Neuron (in vitro differentiated cells): ENCODE measurements around the gene TBC1D8.
"Not testable (repeated sequence)": the region's sequence is repeated elsewhere in the genome, so short reads cannot be mapped to it uniquely, and the experiment has no call there.

Experiments
- H2AFZ ChIP-seq: one replicate; pipeline ENCODE4 v1.6.1; 2013; ENCODE audit warnings: low read depth, mild to moderate bottlenecking, inconsistent platforms, low read length, moderate library complexity
- H3K27me3 ChIP-seq: one replicate; pipeline ENCODE4 v1.6.1; 2013; ENCODE audit warnings: low read length; ENCODE audit not compliant: insufficient read depth
- H3K36me3 ChIP-seq: one replicate; pipeline ENCODE4 v1.6.1; 2013; ENCODE audit warnings: low read length; ENCODE audit not compliant: insufficient read depth
- H3K4me1 ChIP-seq: one replicate; pipeline ENCODE4 v1.6.1; 2013; ENCODE audit warnings: low read length; ENCODE audit not compliant: insufficient read depth
- H3K4me3 ChIP-seq: 2 replicates; pipeline ENCODE4 v1.5.1; 2013; ENCODE audit warnings: mild to moderate bottlenecking, low read length, moderate library complexity
- H3K9me3 ChIP-seq: one replicate; pipeline ENCODE4 v1.6.1; 2013; ENCODE audit warnings: low read length

Gene TBC1D8

GRCh38 chr2:101081375-101081907 is 69.7 kb downstream of the TBC1D8 start:
- Histone ChIP-seq H3K27me3 (no peaks in the 10 kb centered on the region), H3K4me3 (no peak overlapping the region), H2AFZ (no peak overlapping the region), H3K36me3 (no peaks in the 10 kb centered on the region), H3K9me3 (no peaks in the 10 kb centered on the region), H3K4me1 (no peaks in the 10 kb centered on the region)

- Histone ChIP-seq H3K36me3 (no peaks in the 10 kb centered on the region), H3K4me1 (no peaks in the 10 kb centered on the region), H3K4me3 (no peak overlapping the region), H3K9me3 (no peaks in the 10 kb centered on the region), H3K27me3 (no peaks in the 10 kb centered on the region), H2AFZ (no peak overlapping the region)
Measured at GRCh38 chr2:101080211-101081068, 70.7 kb downstream of the TBC1D8 start.

- Histone ChIP-seq H3K36me3 (no peaks in the 10 kb centered on the region), H3K4me3 (no peak overlapping the region), H3K9me3 (no peaks in the 10 kb centered on the region)
Measured at GRCh38 chr2:101076581-101076980, 74.6 kb downstream of the TBC1D8 start.

GRCh38 chr2:101064868-101065549 is 86.2 kb downstream of the TBC1D8 start:
- no peak overlapping the region for H2AFZ ChIP-seq
- H3K4me1 ChIP-seq: peaks cover 5% of the 10 kb centered on the region
- H3K9me3 ChIP-seq: no peaks in the 10 kb centered on the region
- H3K27me3 ChIP-seq: no peaks in the 10 kb centered on the region
- H3K4me3 ChIP-seq: no peak overlapping the region
- H3K36me3 ChIP-seq: no peaks in the 10 kb centered on the region

More at GRCh38 chr2:101076581-101076980, 74.6 kb downstream of the TBC1D8 start:
- Histone ChIP-seq H3K4me1 (no peaks in the 10 kb centered on the region), H2AFZ (no peak overlapping the region), H3K27me3 (no peaks in the 10 kb centered on the region)

- Histone ChIP-seq H3K27me3 (no peaks in the 10 kb centered on the region), H2AFZ (no peak overlapping the region), H3K36me3 (no peaks in the 10 kb centered on the region), H3K9me3 (no peaks in the 10 kb centered on the region), H3K4me3 (no peak overlapping the region), H3K4me1 (peaks cover 5% of the 10 kb centered on the region)
Measured at GRCh38 chr2:101064505-101064867, 86.7 kb downstream of the TBC1D8 start.

- no peaks in the 10 kb centered on the region for H3K36me3 ChIP-seq
- peaks cover 5% of the 10 kb centered on the region for H3K4me1 ChIP-seq
- no peak overlapping the region for H3K4me3 ChIP-seq
- no peaks in the 10 kb centered on the region for H3K27me3 ChIP-seq
- H3K9me3 ChIP-seq: no peaks in the 10 kb centered on the region
- H2AFZ ChIP-seq: no peak overlapping the region
Measured at GRCh38 chr2:101064125-101064502, 87.1 kb downstream of the TBC1D8 start.

- peaks cover 5% of the 10 kb centered on the region for H3K4me1 ChIP-seq
- H3K4me3 ChIP-seq: no peak overlapping the region
- no peaks in the 10 kb centered on the region for H3K36me3 ChIP-seq
- no peaks in the 10 kb centered on the region for H3K27me3 ChIP-seq
- no peaks in the 10 kb centered on the region for H3K9me3 ChIP-seq
- no peak overlapping the region for H2AFZ ChIP-seq
Measured at GRCh38 chr2:101063352-101064124, 87.6 kb downstream of the TBC1D8 start.

GRCh38 chr2:101058386-101058785 is 92.8 kb downstream of the TBC1D8 start:
- Histone ChIP-seq H3K4me1 (no peaks in the 10 kb centered on the region), H2AFZ (no peak overlapping the region), H3K27me3 (no peaks in the 10 kb centered on the region), H3K36me3 (no peaks in the 10 kb centered on the region), H3K4me3 (no peak overlapping the region), H3K9me3 (no peaks in the 10 kb centered on the region)

GRCh38 chr2:101057051-101057933 is 93.9 kb downstream of the TBC1D8 start:
- no peaks in the 10 kb centered on the region for H3K36me3 ChIP-seq
- H3K4me1 ChIP-seq: no peaks in the 10 kb centered on the region
- H3K9me3 ChIP-seq: no peaks in the 10 kb centered on the region
- H3K4me3 ChIP-seq: no peak overlapping the region
- H3K27me3 ChIP-seq: no peaks in the 10 kb centered on the region
- H2AFZ ChIP-seq: no peak overlapping the region

- Histone ChIP-seq H2AFZ (no peak overlapping the region), H3K27me3 (no peaks in the 10 kb centered on the region), H3K4me3 (no peak overlapping the region), H3K4me1 (no peaks in the 10 kb centered on the region), H3K9me3 (no peaks in the 10 kb centered on the region), H3K36me3 (no peaks in the 10 kb centered on the region)
Measured at GRCh38 chr2:101053117-101053516, 98.1 kb downstream of the TBC1D8 start.

GRCh38 chr2:101052147-101052546 is 99.0 kb downstream of the TBC1D8 start:
- Histone ChIP-seq H3K27me3 (no peaks in the 10 kb centered on the region), H3K4me3 (no peak overlapping the region), H3K4me1 (no peaks in the 10 kb centered on the region), H3K36me3 (no peaks in the 10 kb centered on the region), H2AFZ (no peak overlapping the region), H3K9me3 (no peaks in the 10 kb centered on the region)

- H3K4me3 ChIP-seq, H3K36me3 ChIP-seq, H2AFZ ChIP-seq, H3K9me3 ChIP-seq, H3K4me1 ChIP-seq, H3K27me3 ChIP-seq: not testable (repeated sequence)
Measured at GRCh38 chr2:101050886-101051285, 100.3 kb downstream of the TBC1D8 start.
